Smooth muscle cell (in vitro differentiated cells): ENCODE data around the gene SPECC1L. TPM values are rescaled to one million over a fixed set of nuclear protein-coding genes. Genes with fewer than 3 reads are reported as not detected.
"Not testable (repeated sequence)": the region's sequence is repeated elsewhere in the genome, so short reads cannot be mapped to it uniquely, and the experiment has no call there.

ENCODE experiments used
- DNase-seq: peaks from one replicate; lab custom pipeline; 2025; ENCODE audit not compliant: unreplicated experiment; lab: John Stamatoyannopoulos, UW
- H2AFZ ChIP-seq: fragments of 200-600 bp; sonication (generic); 2 replicates; pipeline ENCODE4 v1.6.0; 2016; ENCODE audit warnings: antibody characterized with exemption, low read depth, mild to moderate bottlenecking
- H3F3A ChIP-seq: fragments of 200-600 bp; sonication (generic); 2 replicates; pipeline ENCODE4 v1.6.0; 2017; ENCODE audit warnings: antibody characterized with exemption, low read depth
- H3K27ac ChIP-seq: fragments of 200-600 bp; sonication (generic); 2 replicates; pipeline ENCODE4 v1.5.1; 2016; ENCODE audit warnings: low read depth, mild to moderate bottlenecking
- H3K27me3 ChIP-seq: fragments of 200-600 bp; sonication (generic); 2 replicates; pipeline ENCODE4 v1.6.1; 2016; ENCODE audit warnings: low read depth, mild to moderate bottlenecking
- H3K36me3 ChIP-seq: fragments of 200-600 bp; sonication (generic); 2 replicates; pipeline ENCODE4 v1.5.1; 2016; ENCODE audit warnings: low read depth
- H3K4me1 ChIP-seq: fragments of 200-600 bp; sonication (generic); 2 replicates; pipeline ENCODE4 v1.5.1; 2016; ENCODE audit warnings: low read depth
- H3K4me2 ChIP-seq: fragments of 200-600 bp; sonication (generic); 2 replicates; pipeline ENCODE4 v1.6.0; 2016; ENCODE audit warnings: mild to moderate bottlenecking
- H3K4me3 ChIP-seq: fragments of 200-600 bp; sonication (generic); 2 replicates; pipeline ENCODE4 v1.5.1; 2016; ENCODE audit warnings: mild to moderate bottlenecking
- H3K79me2 ChIP-seq: fragments of 200-600 bp; sonication (generic); 2 replicates; pipeline ENCODE4 v1.6.0; 2016; ENCODE audit warnings: low read depth, mild to moderate bottlenecking
- H3K9ac ChIP-seq: fragments of 200-600 bp; sonication (generic); 2 replicates; pipeline ENCODE4 v1.6.0; 2016; ENCODE audit warnings: low read depth
- H3K9me3 ChIP-seq: fragments of 200-600 bp; sonication (generic); replicated peaks from 2 replicates; pipeline ENCODE4 v1.5.1; 2016; ENCODE audit warnings: low read depth
- H4K20me1 ChIP-seq: fragments of 200-600 bp; sonication (generic); 2 replicates; pipeline ENCODE4 v1.6.0; 2016; ENCODE audit warnings: low read depth
- WGBS: methylation state at CpG from one replicate; pipeline ENCODE4 v1.1.7; 2016; ENCODE audit warnings: low lambda C conversion rate; 5-methylcytosine and 5-hydroxymethylcytosine counted together
- polyA plus RNA-seq: library from polyadenylated mRNA; unstranded; fragments of >200 nt; fragmentation: Nextera tagmentation; extraction: Ambion mirVana; gene quantifications from 2 replicates; pipeline ENCODE4 v1.2.1, GENCODE V29; 2016
- total RNA-seq: library from RNA; depleted of rRNA; stranded (reverse); fragments of >200 nt; gene quantifications from 2 replicates; pipeline ENCODE4 v1.2.3, GENCODE V29; 2014
- TF ChIP-seq, protein P1 (sequence below): fragments of 200-600 bp; sonication (generic); IDR thresholded peaks from 2 replicates; pipeline ENCODE4 v1.5.1; 2017; ENCODE audit warnings: borderline replicate concordance, mild to moderate bottlenecking, antibody characterized with exemption; ENCODE audit not compliant: insufficient read depth, poor library complexity, severe bottlenecking

SPECC1L gene
- total and polyA plus RNA-seq, 2 experiments from 2014 or later: 10.0 to 19.1 TPM

- H3K9ac ChIP-seq, H3K4me2 ChIP-seq, H2AFZ ChIP-seq, H3K27ac ChIP-seq, H3K4me3 ChIP-seq, DNase-seq, H3K4me1 ChIP-seq, H3K79me2 ChIP-seq, H3K9me3 ChIP-seq, H3K27me3 ChIP-seq, H3K36me3 ChIP-seq, H3F3A ChIP-seq: not testable (repeated sequence)
- WGBS: 95% methylated on average over 8 of the region's 30 CpGs
- peaks cover 74% of the 10 kb centered on the region for H4K20me1 ChIP-seq
Measured at GRCh38 chr22:24317511-24317910, 46.9 kb downstream of the SPECC1L start.

DNA sequence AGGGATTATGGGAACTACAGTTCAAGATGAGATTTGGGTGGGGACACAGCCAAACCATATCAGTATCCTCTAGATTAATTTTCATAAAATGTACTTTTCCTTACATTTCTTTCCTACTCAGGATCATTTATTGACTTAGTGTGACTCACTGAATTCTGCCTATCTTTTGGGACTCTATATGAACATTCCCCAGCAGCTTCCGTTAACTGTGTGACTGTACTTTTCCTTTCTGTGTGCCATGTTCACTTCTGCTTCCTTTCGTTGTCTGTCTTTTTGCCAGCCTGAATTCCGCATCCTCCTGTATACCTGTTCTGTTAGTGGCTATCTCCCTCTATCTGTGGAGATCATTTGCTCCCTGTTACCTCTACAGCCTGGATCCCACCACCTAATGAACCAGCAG is 48.8 kb downstream of the SPECC1L start:
- Histone ChIP-seq H3K4me3 (no peak overlapping the region), H3K9me3 (no peaks in the 10 kb centered on the region), H3K79me2 (no peaks in the 10 kb centered on the region), H3K36me3 (peaks cover 5% of the 10 kb centered on the region), H4K20me1 (peaks cover 68% of the 10 kb centered on the region), H3K9ac (no peak overlapping the region), H3F3A (peaks cover 9% of the 10 kb centered on the region), H2AFZ (no peak overlapping the region), H3K27me3 (no peaks in the 10 kb centered on the region), H3K27ac (no peak overlapping the region), H3K4me2 (no peak overlapping the region), H3K4me1 (no peaks in the 10 kb centered on the region)
- TF ChIP-seq, protein P1, sequence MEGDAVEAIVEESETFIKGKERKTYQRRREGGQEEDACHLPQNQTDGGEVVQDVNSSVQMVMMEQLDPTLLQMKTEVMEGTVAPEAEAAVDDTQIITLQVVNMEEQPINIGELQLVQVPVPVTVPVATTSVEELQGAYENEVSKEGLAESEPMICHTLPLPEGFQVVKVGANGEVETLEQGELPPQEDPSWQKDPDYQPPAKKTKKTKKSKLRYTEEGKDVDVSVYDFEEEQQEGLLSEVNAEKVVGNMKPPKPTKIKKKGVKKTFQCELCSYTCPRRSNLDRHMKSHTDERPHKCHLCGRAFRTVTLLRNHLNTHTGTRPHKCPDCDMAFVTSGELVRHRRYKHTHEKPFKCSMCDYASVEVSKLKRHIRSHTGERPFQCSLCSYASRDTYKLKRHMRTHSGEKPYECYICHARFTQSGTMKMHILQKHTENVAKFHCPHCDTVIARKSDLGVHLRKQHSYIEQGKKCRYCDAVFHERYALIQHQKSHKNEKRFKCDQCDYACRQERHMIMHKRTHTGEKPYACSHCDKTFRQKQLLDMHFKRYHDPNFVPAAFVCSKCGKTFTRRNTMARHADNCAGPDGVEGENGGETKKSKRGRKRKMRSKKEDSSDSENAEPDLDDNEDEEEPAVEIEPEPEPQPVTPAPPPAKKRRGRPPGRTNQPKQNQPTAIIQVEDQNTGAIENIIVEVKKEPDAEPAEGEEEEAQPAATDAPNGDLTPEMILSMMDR: no peak
- no peak for DNase-seq
- 91% methylated on average over 3 of the region's 3 CpGs for WGBS

- H3K79me2 ChIP-seq: no peaks in the 10 kb centered on the region
- no peak overlapping the region for H3K9ac ChIP-seq
- H3K36me3 ChIP-seq: peaks cover 5% of the 10 kb centered on the region
- H3K27me3 ChIP-seq: no peaks in the 10 kb centered on the region
- no peaks in the 10 kb centered on the region for H3K4me1 ChIP-seq
- H4K20me1 ChIP-seq: peaks cover 73% of the 10 kb centered on the region
- H2AFZ ChIP-seq: no peak overlapping the region
- WGBS: 96% methylated on average over 13 of the region's 13 CpGs
- H3K27ac ChIP-seq: no peak overlapping the region
- no peaks in the 10 kb centered on the region for H3F3A ChIP-seq
- no peak for DNase-seq
- H3K9me3 ChIP-seq: no peaks in the 10 kb centered on the region
- TF ChIP-seq, protein P1: no peak
- H3K4me2 ChIP-seq: no peak overlapping the region
- H3K4me3 ChIP-seq: no peak overlapping the region
Measured at GRCh38 chr22:24321999-24322398, 51.4 kb downstream of the SPECC1L start.

- no peak overlapping the region for H2AFZ ChIP-seq
- H3K9me3 ChIP-seq: no peaks in the 10 kb centered on the region
- no peak overlapping the region for H3K9ac ChIP-seq
- no peaks in the 10 kb centered on the region for H3F3A ChIP-seq
- TF ChIP-seq, protein P1: no peak
- no peak overlapping the region for H3K4me3 ChIP-seq
- WGBS: 92% methylated on average over 6 of the region's 6 CpGs
- H3K4me2 ChIP-seq: no peak overlapping the region
- H3K4me1 ChIP-seq: no peaks in the 10 kb centered on the region
- H3K79me2 ChIP-seq: no peaks in the 10 kb centered on the region
- no peak for DNase-seq
- no peak overlapping the region for H3K27ac ChIP-seq
- H3K36me3 ChIP-seq: peaks cover 5% of the 10 kb centered on the region
- H3K27me3 ChIP-seq: no peaks in the 10 kb centered on the region
- H4K20me1 ChIP-seq: peaks cover 79% of the 10 kb centered on the region
Measured at GRCh38 chr22:24322522-24322921, 51.9 kb downstream of the SPECC1L start.
